GM12878 (cell line): Measurements from ENCODE around the gene ABCC4. TPM values are rescaled to one million over a fixed set of nuclear protein-coding genes. Genes with fewer than 3 reads are reported as not detected.

Experiments used
- ATAC-seq: fragments of 200-7000 bp; cut with Tn5 transposase; 3 replicates; pipeline ENCODE4 v1.9.1; 2020; ENCODE audit warnings: mild to moderate bottlenecking, moderate library complexity
- BruUV-seq: library from RNA; stranded (reverse); fragments of 400-500 nt; replicated peaks from 2 replicates; lab custom pipeline; 2021; lab: Mats Ljungman, UMichigan
- CTCF ChIA-PET: fragments of 300-600 bp; sonication (Branson Sonifier 250); formaldehyde crosslinking; extraction: SDS; loops from one replicate; lab custom pipeline; 2021; ENCODE audit warnings: inconsistent platforms; lab: Yijun Ruan, JAX
- POLR2A ChIA-PET: fragments of 350-600 bp; formaldehyde crosslinking; extraction: SDS; loops from one replicate; lab custom pipeline; 2021; ENCODE audit warnings: inconsistent platforms; lab: Charles Lee
- RAD21 ChIA-PET: fragments of 300-600 bp; sonication (Branson Sonifier 250); formaldehyde crosslinking; loops from one replicate; lab custom pipeline; 2023; ENCODE audit warnings: antibody characterized with exemption; ENCODE audit not compliant: unreplicated experiment; lab: Charles Lee
- SMC1A ChIA-PET: fragments of 300-600 bp; sonication (Branson Sonifier 250); formaldehyde crosslinking; loops from one replicate; lab custom pipeline; 2023; ENCODE audit not compliant: unreplicated experiment, uncharacterized antibody; lab: Charles Lee
- DNase-seq: peaks from one replicate; pipeline ENCODE4 v3.0.0-alpha.2; 2011; ENCODE audit warnings: low read depth, low spot score
- FAIRE-seq: peaks from 3 replicates; lab custom pipeline; 2011; peaks lifted over from hg19 to GRCh38; lab: Jason Lieb, UNC
- H2AFZ ChIP-seq: 2 replicates; pipeline ENCODE4 v1.6.0; 2011; ENCODE audit warnings: low read depth, low read length, control low read depth; ENCODE audit not compliant: control insufficient read depth
- H3K27ac ChIP-seq: 2 replicates; pipeline ENCODE4 v1.5.1; 2011; ENCODE audit warnings: control low read depth; ENCODE audit not compliant: control insufficient read depth, insufficient read depth
- H3K27me3 ChIP-seq, 2 experiments: replicated peaks in 1 of 2; 2 replicates each; pipeline versions ENCODE4 v1.6.0 to v1.6.1; 2011; ENCODE audit warnings: low read length in 1 of 2; ENCODE audit not compliant: control insufficient read depth in 2 of 2, insufficient read depth in 2 of 2
- H3K36me3 ChIP-seq, 2 experiments: 2 replicates each; pipeline ENCODE4 v1.5.1; 2011; ENCODE audit warnings: low read length in 1 of 2; ENCODE audit not compliant: control insufficient read depth in 2 of 2, insufficient read depth in 2 of 2
- H3K4me1 ChIP-seq: 2 replicates; pipeline ENCODE4 v1.6.1; 2011; ENCODE audit warnings: mild to moderate bottlenecking, low read length, moderate library complexity, mixed read lengths; ENCODE audit not compliant: control insufficient read depth, insufficient read depth
- H3K4me2 ChIP-seq: 2 replicates; pipeline ENCODE4 v1.6.0; 2011; ENCODE audit warnings: control low read depth; ENCODE audit not compliant: control insufficient read depth, insufficient read depth
- H3K4me3 ChIP-seq: fragments of 200-600 bp; sonication (generic); 2 replicates; pipeline ENCODE4 v1.5.1; 2016
- H3K79me2 ChIP-seq: 2 replicates; pipeline ENCODE4 v1.6.0; 2011; ENCODE audit warnings: low read length; ENCODE audit not compliant: control insufficient read depth, insufficient read depth
- H3K9ac ChIP-seq: 2 replicates; pipeline ENCODE4 v1.8.0; 2011; ENCODE audit warnings: low read length, control low read depth, mixed read lengths; ENCODE audit not compliant: control insufficient read depth, insufficient read depth
- H3K9me3 ChIP-seq: replicated peaks from 3 replicates; pipeline ENCODE4 v1.5.1; 2011; ENCODE audit warnings: mild to moderate bottlenecking, low read length; ENCODE audit not compliant: control insufficient read depth, insufficient read depth
- H4K20me1 ChIP-seq: 2 replicates; pipeline ENCODE4 v1.6.0; 2011; ENCODE audit not compliant: control insufficient read depth, insufficient read depth
- EGR1 ChIP-seq, 2 experiments: IDR thresholded peaks; 1 replicate in 1 of 2; 2 replicates in 1 of 2; pipeline ENCODE4 v1.6.1; 2011 to 2012; ENCODE audit warnings: low read depth in 2 of 2, low read length in 2 of 2, borderline replicate concordance in 1 of 2, mild to moderate bottlenecking in 1 of 2, moderate library complexity in 1 of 2
- HDGF ChIP-seq: fragments of 450-650 bp; IDR thresholded peaks from 2 replicates; pipeline ENCODE4 v1.6.1; 2016; ENCODE audit warnings: antibody characterized with exemption
- JUNB ChIP-seq: IDR thresholded peaks from 2 replicates; pipeline ENCODE4 v1.6.1; 2016; ENCODE audit warnings: antibody characterized with exemption, mild to moderate bottlenecking
- KAT2A ChIP-seq: conservative IDR thresholded peaks from 2 replicates; pipeline ENCODE4 v1.6.1; 2011; ENCODE audit warnings: low read depth, low read length; ENCODE audit not compliant: control insufficient read depth
- POU2F2 ChIP-seq: IDR thresholded peaks from 3 replicates; pipeline ENCODE4 v1.6.1; 2011; ENCODE audit warnings: low read depth, mild to moderate bottlenecking, low read length, borderline replicate concordance
- SP1 ChIP-seq: IDR thresholded peaks from one replicate; pipeline ENCODE4 v1.6.1; 2011; ENCODE audit warnings: low read depth, low read length
- SREBF2 ChIP-seq: IDR thresholded peaks from 2 replicates; pipeline ENCODE4 v1.6.1; 2012; ENCODE audit warnings: mild to moderate bottlenecking, low read length
- TARDBP ChIP-seq: IDR thresholded peaks from 2 replicates; pipeline ENCODE4 v1.6.1; 2016; ENCODE audit warnings: borderline replicate concordance
- TCF12 ChIP-seq: IDR thresholded peaks from 2 replicates; pipeline ENCODE4 v1.6.1; 2011; ENCODE audit warnings: low read depth, mild to moderate bottlenecking, low read length
- TCF3 ChIP-seq: IDR thresholded peaks from 2 replicates; pipeline ENCODE4 v1.6.1; 2012; ENCODE audit warnings: low read depth, mild to moderate bottlenecking, low read length, borderline replicate concordance; ENCODE audit not compliant: insufficient read depth
- WGBS: methylation state at CpG from one replicate; pipeline ENCODE4 v1.1.6; 2016; ENCODE audit warnings: low lambda C conversion rate; ENCODE audit not compliant: insufficient replicate concordance, insufficient coverage; ENCODE audit errors: missing lambda C conversion rate; 5-methylcytosine and 5-hydroxymethylcytosine counted together
- in situ Hi-C: fragments of 300-500 bp; cut with MboI; formaldehyde crosslinking; loops from 9 replicates; pipeline ENCODE4 v1.14.3; 2018; ENCODE audit warnings: mixed read lengths
- intact Hi-C: fragments of 100-400 bp; cut with micrococcal nuclease; formaldehyde crosslinking; loops from one replicate; pipeline ENCODE4 v1.14.2; 2022; ENCODE audit not compliant: unreplicated experiment
- polyA plus RNA-seq, 11 experiments: library from polyadenylated mRNA; depleted of rRNA in 4 of 11; unstranded in 6 of 11; stranded (reverse) in 5 of 11; fragments of >200 nt; fragmentation: Nextera tagmentation in 4 of 11; fragmentation: Illumina TruSeq in 1 of 11; extraction: Ambion mirVana in 4 of 11; extraction: Trizol in 1 of 11; gene quantifications; 1 replicate in 1 of 11; 2 replicates in 10 of 11; pipeline versions ENCODE4 v1.2.1 to v1.2.3, GENCODE V29; 2011 to 2016; ENCODE audit warnings: inconsistent platforms in 2 of 11, missing spikeins in 2 of 11, low read depth in 1 of 11
- total RNA-seq, 4 experiments: library from RNA; depleted of rRNA in 3 of 4; stranded (reverse); fragments of >200 nt in 3 of 4; fragmentation: Illumina TruSeq in 1 of 4; extraction: Trizol in 1 of 4; gene quantifications; 2 replicates each; pipeline versions ENCODE4 v1.2.1 to v1.2.3, GENCODE V29; 2013 to 2021
- TF ChIP-seq, protein P1 (sequence below), 3 experiments: IDR thresholded peaks in 2 of 3; conservative IDR thresholded peaks in 1 of 3; 2 replicates each; pipeline ENCODE4 v1.5.1; 2011; ENCODE audit warnings: low read depth in 3 of 3, low read length in 3 of 3, mild to moderate bottlenecking in 3 of 3, control low read depth in 2 of 3, moderate library complexity in 2 of 3, inconsistent platforms in 1 of 3, mixed read lengths in 1 of 3; ENCODE audit not compliant: control insufficient read depth in 2 of 3, insufficient read depth in 1 of 3; ENCODE audit errors: extremely low read depth in 1 of 3
- TF ChIP-seq, protein P2 (sequence below): fragments of 450-650 bp; IDR thresholded peaks from 2 replicates; pipeline ENCODE4 v1.6.1; 2016; ENCODE audit warnings: mild to moderate bottlenecking

The ABCC4 gene
- total and polyA plus RNA-seq, 10 of the 15 experiments (the other 5 are each of a cell fraction or from before 2014, with no cell fraction given) = 7.2 to 44.4 (median 24.1) TPM

DNA sequence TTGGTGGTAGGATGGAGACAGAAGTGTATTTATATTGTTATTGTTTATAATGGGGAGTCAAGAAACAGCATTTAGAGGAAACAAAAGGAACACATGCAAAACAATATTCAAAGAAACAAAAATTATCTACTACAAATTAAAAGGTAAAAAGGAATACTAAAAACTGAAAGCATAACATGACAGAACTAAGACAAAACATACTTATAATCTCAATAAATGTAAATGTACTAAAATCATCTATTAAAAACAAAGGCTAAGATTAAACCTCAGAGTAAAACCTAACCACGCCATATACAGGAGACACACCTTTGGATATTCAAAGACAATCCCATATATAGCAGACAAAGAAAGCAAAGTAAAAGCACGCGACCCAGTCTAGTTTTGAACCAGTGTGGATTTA is 273.6 kb downstream of the ABCC4 start:
- no peak for ATAC-seq
- no peaks in the 10 kb centered on the region for H3K79me2 ChIP-seq

DNA sequence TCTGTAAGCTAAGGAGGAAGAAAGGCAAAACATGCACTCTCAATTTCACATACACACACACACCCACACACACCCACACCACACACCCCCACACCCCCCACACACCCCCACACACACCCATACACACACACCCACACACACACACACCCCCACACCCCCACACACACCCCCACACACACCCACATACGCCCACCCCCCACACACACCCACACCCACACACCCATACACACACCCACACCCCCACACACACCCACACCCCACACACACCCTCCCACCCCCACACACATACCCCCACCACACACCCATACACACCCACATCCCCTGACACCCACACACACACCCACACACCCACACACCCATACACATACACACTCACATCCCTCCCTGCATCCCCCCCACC is 276.1 kb downstream of the ABCC4 start:
- ATAC-seq = no peak
- BruUV-seq = no TSS peak
- intact Hi-C loops = no loop called here

More for the DNA sequence above, 273.6 kb downstream of the ABCC4 start:
- Histone ChIP-seq H3K4me3 (no peak overlapping the region), H3K27ac (no peak overlapping the region), H3K9me3 (no peaks in the 10 kb centered on the region; the same call in 2 of the 3 replicates), H2AFZ (no peak overlapping the region), H3K9ac (no peak overlapping the region), H3K4me2 (no peak overlapping the region), H3K36me3 (peaks cover 0 to 1% of the 10 kb centered on the region in 2 experiments; a peak in 1 of 4 replicates), H3K4me1 (no peaks in the 10 kb centered on the region), H3K27me3 (no peaks in the 10 kb centered on the region), H4K20me1 (no peaks in the 10 kb centered on the region)
- ChIA-PET RAD21 (no interaction called here), CTCF (no interaction called here), POLR2A (interaction anchor here (0.6 kb wide), 1 partner anchor 11 kb away, joined by 4 read pairs; no protein-coding TSS in a partner anchor), SMC1A (no interaction called here)
- TF ChIP-seq TCF12 (no peak), JUNB (no peak), TCF3 (no peak)
- TF ChIP-seq, protein P1, sequence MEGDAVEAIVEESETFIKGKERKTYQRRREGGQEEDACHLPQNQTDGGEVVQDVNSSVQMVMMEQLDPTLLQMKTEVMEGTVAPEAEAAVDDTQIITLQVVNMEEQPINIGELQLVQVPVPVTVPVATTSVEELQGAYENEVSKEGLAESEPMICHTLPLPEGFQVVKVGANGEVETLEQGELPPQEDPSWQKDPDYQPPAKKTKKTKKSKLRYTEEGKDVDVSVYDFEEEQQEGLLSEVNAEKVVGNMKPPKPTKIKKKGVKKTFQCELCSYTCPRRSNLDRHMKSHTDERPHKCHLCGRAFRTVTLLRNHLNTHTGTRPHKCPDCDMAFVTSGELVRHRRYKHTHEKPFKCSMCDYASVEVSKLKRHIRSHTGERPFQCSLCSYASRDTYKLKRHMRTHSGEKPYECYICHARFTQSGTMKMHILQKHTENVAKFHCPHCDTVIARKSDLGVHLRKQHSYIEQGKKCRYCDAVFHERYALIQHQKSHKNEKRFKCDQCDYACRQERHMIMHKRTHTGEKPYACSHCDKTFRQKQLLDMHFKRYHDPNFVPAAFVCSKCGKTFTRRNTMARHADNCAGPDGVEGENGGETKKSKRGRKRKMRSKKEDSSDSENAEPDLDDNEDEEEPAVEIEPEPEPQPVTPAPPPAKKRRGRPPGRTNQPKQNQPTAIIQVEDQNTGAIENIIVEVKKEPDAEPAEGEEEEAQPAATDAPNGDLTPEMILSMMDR (IDR thresholded peaks at IDR 0.05 in 2 of 3, conservative IDR thresholded peaks at IDR 0.05 in 1 of 3; ENCODE audit: control insufficient read depth in 2 of 3, extremely low read depth in 1 of 3, insufficient read depth in 1 of 3, low read depth in 3 of 3, low read length in 3 of 3) = no peak
- DNase-seq (no peak), FAIRE-seq (no peak)
- intact Hi-C loops = no loop called here
- BruUV-seq = no TSS peak
- WGBS = 98% methylated on average over 3 of the region's 3 CpGs
- in situ Hi-C loops = no loop called here

More for the DNA sequence above, 276.1 kb downstream of the ABCC4 start:
- FAIRE-seq = no peak
- H3K27me3 ChIP-seq = no peaks in the 10 kb centered on the region
- no peaks in the 10 kb centered on the region for H3K4me1 ChIP-seq
- in situ Hi-C loops = no loop called here
- ChIA-PET POLR2A (no interaction called here), SMC1A (no interaction called here), CTCF (no interaction called here), RAD21 (no interaction called here)
- H3K36me3 ChIP-seq = 0 out of 4 replicates have a peak, but pooled peaks cover 0 to 4% of the 10 kb centered on the region in 2 experiments
- no peak overlapping the region for H3K4me2 ChIP-seq
- peak in 1 of 2 experiments; percentile 57; a peak in 2 of 3 replicates for TF ChIP-seq EGR1 (IDR thresholded peaks at IDR 0.05; ENCODE audit: borderline replicate concordance in 1 of 2, low read depth in 2 of 2, low read length in 2 of 2)
- TF ChIP-seq POU2F2 = no peak
- no peak for TF ChIP-seq SREBF2
- TF ChIP-seq KAT2A = no peak
- no peak for TF ChIP-seq HDGF
- no peak for TF ChIP-seq SP1
- TF ChIP-seq, protein P2, sequence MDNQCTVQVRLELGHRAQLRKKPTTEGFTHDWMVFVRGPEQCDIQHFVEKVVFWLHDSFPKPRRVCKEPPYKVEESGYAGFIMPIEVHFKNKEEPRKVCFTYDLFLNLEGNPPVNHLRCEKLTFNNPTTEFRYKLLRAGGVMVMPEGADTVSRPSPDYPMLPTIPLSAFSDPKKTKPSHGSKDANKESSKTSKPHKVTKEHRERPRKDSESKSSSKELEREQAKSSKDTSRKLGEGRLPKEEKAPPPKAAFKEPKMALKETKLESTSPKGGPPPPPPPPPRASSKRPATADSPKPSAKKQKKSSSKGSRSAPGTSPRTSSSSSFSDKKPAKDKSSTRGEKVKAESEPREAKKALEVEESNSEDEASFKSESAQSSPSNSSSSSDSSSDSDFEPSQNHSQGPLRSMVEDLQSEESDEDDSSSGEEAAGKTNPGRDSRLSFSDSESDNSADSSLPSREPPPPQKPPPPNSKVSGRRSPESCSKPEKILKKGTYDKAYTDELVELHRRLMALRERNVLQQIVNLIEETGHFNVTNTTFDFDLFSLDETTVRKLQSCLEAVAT = no peak
- no peak for TF ChIP-seq TARDBP
- no peaks in the 10 kb centered on the region for H3K79me2 ChIP-seq
- H3K9me3 ChIP-seq = no peaks in the 10 kb centered on the region; the same call in 2 of the 3 replicates
- DNase-seq = no peak
- no peaks in the 10 kb centered on the region for H4K20me1 ChIP-seq
- H3K4me3 ChIP-seq = no peak overlapping the region
- WGBS = no CpG with 5 or more reads among the region's 1 CpG
- H3K27ac ChIP-seq = no peak overlapping the region
- H2AFZ ChIP-seq = no peak overlapping the region
- no peak overlapping the region for H3K9ac ChIP-seq
